ENCODE results near the gene DNAJC18.
"Not testable (repeated sequence)": the region's sequence is repeated elsewhere in the genome, so short reads cannot be mapped to it uniquely, and the experiment has no call there.

Gene DNAJC18

GRCh38 chr5:139439013-139439903 lies at the start of gene DNAJC18:
Gene DNAJC18, minus strand, starts transcription at chr5:139439525. Its CDS starts 80 bp downstream, at chr5:139439445.
- peak; percentile 92 for DNase-seq (ENCODE audit: low read depth)

GRCh38 chr5:139488260-139488659 lies 48.9 kb upstream of the DNAJC18 start:
- no peak for DNase-seq (ENCODE audit: low read depth)

- no peak for DNase-seq (ENCODE audit: low read depth)
These were observed 46.9 kb upstream of the DNAJC18 start for GRCh38 chr5:139486201-139486600.

GRCh38 chr5:139482890-139483208 lies 43.5 kb upstream of the DNAJC18 start:
- DNase-seq (ENCODE audit: low read depth): not testable (repeated sequence)

- peak; percentile 99 for DNase-seq (ENCODE audit: low read depth)
These were observed 42.9 kb upstream of the DNAJC18 start, which contains the start of gene STING1 for GRCh38 chr5:139482050-139482889. Gene STING1, minus strand, starts transcription at chr5:139482758. Its CDS starts 1,054 bp downstream, at chr5:139481704.

- peak; percentile 59 for DNase-seq (ENCODE audit: low read depth)
These were observed 42.3 kb upstream of the DNAJC18 start for GRCh38 chr5:139481580-139482049.

GRCh38 chr5:139481122-139481533 lies 41.8 kb upstream of the DNAJC18 start:
- DNase-seq (ENCODE audit: low read depth): peak; percentile 28

GRCh38 chr5:139479729-139480128 lies 40.4 kb upstream of the DNAJC18 start:
- DNase-seq (ENCODE audit: low read depth): not testable (repeated sequence)

GRCh38 chr5:139478657-139479423 lies 39.5 kb upstream of the DNAJC18 start:
- DNase-seq (ENCODE audit: low read depth): not testable (repeated sequence)

GRCh38 chr5:139475865-139476617 lies 36.7 kb upstream of the DNAJC18 start:
- DNase-seq (ENCODE audit: low read depth): no peak

- DNase-seq (ENCODE audit: low read depth): peak; percentile 60
These were observed 35.8 kb upstream of the DNAJC18 start for GRCh38 chr5:139474890-139475791.

GRCh38 chr5:139473565-139473964 lies 34.2 kb upstream of the DNAJC18 start:
- DNase-seq (ENCODE audit: low read depth): peak; percentile 24

GRCh38 chr5:139473105-139473504 lies 33.8 kb upstream of the DNAJC18 start:
- no peak for DNase-seq (ENCODE audit: low read depth)

- no peak for DNase-seq (ENCODE audit: low read depth)
These were observed 33.2 kb upstream of the DNAJC18 start for GRCh38 chr5:139472386-139473030.

GRCh38 chr5:139470821-139471300 lies 31.5 kb upstream of the DNAJC18 start, which contains the start of gene SMIM33:
Gene SMIM33, plus strand, starts transcription at chr5:139471004. Its CDS starts 118 bp downstream, at chr5:139471122.
- no peak for DNase-seq (ENCODE audit: low read depth)

- no peak for DNase-seq (ENCODE audit: low read depth)
These were observed 29.2 kb upstream of the DNAJC18 start for GRCh38 chr5:139468421-139468931.

- DNase-seq (ENCODE audit: low read depth): no peak
These were observed 23.4 kb upstream of the DNAJC18 start, which contains the start of gene ECSCR for GRCh38 chr5:139462586-139463276. Gene ECSCR, minus strand, starts transcription at chr5:139462743. Its CDS starts 73 bp downstream, at chr5:139462670.

GRCh38 chr5:139461698-139462097 lies 22.4 kb upstream of the DNAJC18 start:
- DNase-seq (ENCODE audit: low read depth): peak; percentile 89
